DOHH2 (cell line): Measurements from ENCODE around the gene H6PD.
A peak's percentile ranks its signal among the peaks of the same experiment; 100 is the strongest.

Experiments used
- H3F3A ChIP-seq: fragments of 200-600 bp; sonication (generic), shearing (Covaris generic); 2 replicates; pipeline ENCODE4 v1.6.0; 2016; ENCODE audit warnings: antibody characterized with exemption, mild to moderate bottlenecking; ENCODE audit not compliant: control insufficient read depth, insufficient read depth
- H3K27ac ChIP-seq: fragments of 200-600 bp; sonication (generic); 2 replicates; pipeline ENCODE4 v1.5.1; 2014; ENCODE audit warnings: low read depth, mild to moderate bottlenecking, low read length, moderate library complexity
- H3K27me3 ChIP-seq: fragments of 200-600 bp; sonication (generic); 2 replicates; pipeline ENCODE4 v1.6.1; 2014; ENCODE audit warnings: mild to moderate bottlenecking, low read length, mixed read lengths; ENCODE audit not compliant: control insufficient read depth
- H3K36me3 ChIP-seq: fragments of 200-600 bp; sonication (generic); 2 replicates; pipeline ENCODE4 v1.6.1; 2014; ENCODE audit warnings: mild to moderate bottlenecking, low read length, moderate library complexity, mixed read lengths; ENCODE audit not compliant: control insufficient read depth
- H3K4me1 ChIP-seq: fragments of 200-600 bp; sonication (generic); 2 replicates; pipeline ENCODE4 v1.6.1; 2014; ENCODE audit warnings: mild to moderate bottlenecking, low read length, mixed read lengths; ENCODE audit not compliant: control insufficient read depth
- H3K4me2 ChIP-seq: fragments of 200-600 bp; sonication (generic); 2 replicates; pipeline ENCODE4 v1.6.0; 2014; ENCODE audit warnings: mild to moderate bottlenecking, low read length, moderate library complexity
- H3K4me3 ChIP-seq: fragments of 200-600 bp; sonication (generic); 2 replicates; pipeline ENCODE4 v1.5.1; 2014; ENCODE audit warnings: mild to moderate bottlenecking, low read length, mixed read lengths
- H3K79me2 ChIP-seq: fragments of 200-600 bp; sonication (generic); 2 replicates; pipeline ENCODE4 v1.6.1; 2014; ENCODE audit warnings: mild to moderate bottlenecking, low read length, mixed read lengths; ENCODE audit not compliant: control insufficient read depth
- H3K9me2 ChIP-seq: fragments of 200-600 bp; sonication (generic); replicated peaks from 2 replicates; pipeline ENCODE4 v1.6.1; 2014; ENCODE audit warnings: mild to moderate bottlenecking, low read length, mixed read lengths; ENCODE audit not compliant: control insufficient read depth
- H3K9me3 ChIP-seq: fragments of 200-600 bp; sonication (generic); 2 replicates; pipeline ENCODE4 v1.6.1; 2014; ENCODE audit warnings: antibody characterized with exemption, low read length, mixed read lengths; ENCODE audit not compliant: control insufficient read depth, insufficient read depth
- H4K20me1 ChIP-seq: fragments of 200-600 bp; sonication (generic); 2 replicates; pipeline ENCODE4 v1.6.0; 2014; ENCODE audit warnings: low read depth, mild to moderate bottlenecking, antibody characterized with exemption, low read length, moderate library complexity; ENCODE audit not compliant: control insufficient read depth, insufficient read depth
- EZH2phosphoT487 ChIP-seq: fragments of 200-600 bp; sonication (generic); IDR thresholded peaks from 2 replicates; pipeline ENCODE4 v1.6.1; 2017; ENCODE audit warnings: borderline replicate concordance, mild to moderate bottlenecking, antibody characterized with exemption, low read length, moderate library complexity, mixed read lengths
- TF ChIP-seq, protein P1 (sequence below): fragments of 200-600 bp; sonication (generic); IDR thresholded peaks from one replicate; pipeline ENCODE4 v1.5.1; 2014; ENCODE audit warnings: antibody characterized with exemption, mild to moderate bottlenecking, low read depth, low read length; ENCODE audit not compliant: poor library complexity, severe bottlenecking

The H6PD gene

DNA sequence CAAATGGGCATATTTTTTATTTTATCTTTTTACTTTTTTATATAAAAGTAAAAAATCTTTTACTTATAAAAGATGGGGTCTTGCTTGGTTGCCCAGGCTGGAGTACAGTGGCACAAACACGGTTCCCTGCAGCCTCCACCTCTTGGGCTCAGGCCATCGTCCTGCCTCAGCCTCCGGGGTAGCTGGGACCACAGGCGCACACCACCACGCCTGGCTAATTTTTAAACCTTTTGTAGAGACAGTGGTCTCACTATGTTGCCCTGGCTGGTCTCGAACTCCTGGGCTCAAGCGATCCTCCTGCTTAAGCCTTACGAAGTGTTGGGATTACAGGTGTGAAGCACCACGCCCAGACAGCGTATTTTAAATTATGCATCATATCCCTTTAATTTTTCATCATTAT lies 986 bp downstream of the H6PD start:
- peaks cover 33% of the 10 kb centered on the region for H3K4me1 ChIP-seq
- peak overlapping the region; percentile 78 for H3K4me2 ChIP-seq
- peaks cover 6% of the 10 kb centered on the region; the same call in 1 of the 2 replicates for H3F3A ChIP-seq
- H3K27me3 ChIP-seq = peaks cover 6% of the 10 kb centered on the region
- H3K27ac ChIP-seq = peak overlapping the region; percentile 58
- H3K9me2 ChIP-seq = no peaks in the 10 kb centered on the region
- H3K79me2 ChIP-seq = peaks cover 10% of the 10 kb centered on the region
- H4K20me1 ChIP-seq = peaks cover 3% of the 10 kb centered on the region; the same call in 1 of the 2 replicates
- TF ChIP-seq EZH2phosphoT487 = no peak
- TF ChIP-seq, protein P1, sequence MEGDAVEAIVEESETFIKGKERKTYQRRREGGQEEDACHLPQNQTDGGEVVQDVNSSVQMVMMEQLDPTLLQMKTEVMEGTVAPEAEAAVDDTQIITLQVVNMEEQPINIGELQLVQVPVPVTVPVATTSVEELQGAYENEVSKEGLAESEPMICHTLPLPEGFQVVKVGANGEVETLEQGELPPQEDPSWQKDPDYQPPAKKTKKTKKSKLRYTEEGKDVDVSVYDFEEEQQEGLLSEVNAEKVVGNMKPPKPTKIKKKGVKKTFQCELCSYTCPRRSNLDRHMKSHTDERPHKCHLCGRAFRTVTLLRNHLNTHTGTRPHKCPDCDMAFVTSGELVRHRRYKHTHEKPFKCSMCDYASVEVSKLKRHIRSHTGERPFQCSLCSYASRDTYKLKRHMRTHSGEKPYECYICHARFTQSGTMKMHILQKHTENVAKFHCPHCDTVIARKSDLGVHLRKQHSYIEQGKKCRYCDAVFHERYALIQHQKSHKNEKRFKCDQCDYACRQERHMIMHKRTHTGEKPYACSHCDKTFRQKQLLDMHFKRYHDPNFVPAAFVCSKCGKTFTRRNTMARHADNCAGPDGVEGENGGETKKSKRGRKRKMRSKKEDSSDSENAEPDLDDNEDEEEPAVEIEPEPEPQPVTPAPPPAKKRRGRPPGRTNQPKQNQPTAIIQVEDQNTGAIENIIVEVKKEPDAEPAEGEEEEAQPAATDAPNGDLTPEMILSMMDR = no peak
- no peaks in the 10 kb centered on the region for H3K9me3 ChIP-seq
- H3K36me3 ChIP-seq = peaks cover 2% of the 10 kb centered on the region; the same call in 1 of the 2 replicates
- H3K4me3 ChIP-seq = peak overlapping the region; percentile 79

GRCh38 chr1:9238134-9238533 lies 3.6 kb downstream of the H6PD start:
- TF ChIP-seq, protein P1 = no peak
- TF ChIP-seq EZH2phosphoT487 = no peak
- Histone ChIP-seq H3K79me2 (peaks cover 10% of the 10 kb centered on the region), H3K4me2 (no peak overlapping the region), H3K27ac (no peak overlapping the region), H3K4me1 (peaks cover 28% of the 10 kb centered on the region), H3K9me3 (no peaks in the 10 kb centered on the region), H3K36me3 (peaks cover 2% of the 10 kb centered on the region; the same call in 1 of the 2 replicates), H3K4me3 (no peak overlapping the region), H3K9me2 (no peaks in the 10 kb centered on the region), H3F3A (0 out of 2 replicates have a peak, but pooled peaks cover 2% of the 10 kb centered on the region), H3K27me3 (no peaks in the 10 kb centered on the region), H4K20me1 (peaks cover 3% of the 10 kb centered on the region; the same call in 1 of the 2 replicates)

DNA sequence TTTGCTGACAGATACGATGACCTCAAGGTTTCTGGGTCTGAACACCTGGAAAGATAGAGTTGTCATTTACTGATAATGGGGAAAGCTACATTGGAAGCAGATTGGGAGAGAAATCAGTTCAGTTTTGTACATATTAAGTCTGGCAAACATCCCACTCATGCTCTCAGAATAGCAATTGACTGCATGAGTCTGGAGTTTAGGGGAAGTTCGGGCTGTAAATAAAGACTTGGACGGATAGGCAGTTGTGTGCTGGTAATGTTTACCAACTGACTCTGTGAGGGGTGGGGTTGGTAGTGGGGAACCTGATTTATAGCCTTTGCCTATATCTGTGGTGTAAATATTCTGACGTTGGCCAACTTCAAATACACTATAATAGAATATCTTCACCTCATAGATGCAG lies 4.0 kb downstream of the H6PD start:
- no peaks in the 10 kb centered on the region for H3K9me2 ChIP-seq
- no peak for TF ChIP-seq EZH2phosphoT487
- TF ChIP-seq, protein P1 = no peak
- H3K36me3 ChIP-seq = peaks cover 2% of the 10 kb centered on the region; the same call in 1 of the 2 replicates
- no peak overlapping the region for H3K4me3 ChIP-seq
- H3K27me3 ChIP-seq = no peaks in the 10 kb centered on the region
- no peak overlapping the region for H3K4me2 ChIP-seq
- peaks cover 10% of the 10 kb centered on the region for H3K79me2 ChIP-seq
- peaks cover 3% of the 10 kb centered on the region; the same call in 1 of the 2 replicates for H4K20me1 ChIP-seq
- H3K9me3 ChIP-seq = no peaks in the 10 kb centered on the region
- H3K27ac ChIP-seq = no peak overlapping the region
- H3K4me1 ChIP-seq = peaks cover 28% of the 10 kb centered on the region
- H3F3A ChIP-seq = 0 out of 2 replicates have a peak, but pooled peaks cover 2% of the 10 kb centered on the region
